Measurements from ENCODE around the gene CDK15. TPM values are rescaled to one million over a fixed set of nuclear protein-coding genes. Genes with fewer than 3 reads are reported as not detected.

CDK15 gene
- total RNA-seq, 5 donors from 2014 or later (not counting 1 experiment from before 2014, with no cell fraction given): not detected

GRCh38 chr2:201831469-201831868, 25.1 kb downstream of the CDK15 start:
- Histone ChIP-seq H3K4me3 (ENCODE audit: control insufficient read depth in 1 of 2, extremely low read depth in 1 of 2, low read length in 1 of 2) (no peak overlapping the region), H3K27me3 (replicated peaks in 1 of 2; ENCODE audit: control insufficient read depth in 2 of 2, extremely low read depth in 1 of 2, insufficient read depth in 2 of 2, low read length in 1 of 2) (peaks cover 0 to 5% of the 10 kb centered on the region in 2 experiments), H3K36me3 (ENCODE audit: control insufficient read depth in 2 of 2, extremely low read depth in 1 of 2, insufficient read depth in 1 of 2, low read length in 1 of 2) (no peaks in the 10 kb centered on the region), H3K27ac (ENCODE audit: low read length) (no peak overlapping the region), H3K4me1 (ENCODE audit: control insufficient read depth in 1 of 2, extremely low read depth in 1 of 2, insufficient read depth in 2 of 2, low read length in 2 of 2) (no peaks in the 10 kb centered on the region), H3K9me3 (no peaks in the 10 kb centered on the region)
- DNase-seq (no peak), ATAC-seq (replicated peaks in 1 of 4) (no peak)
- Mint-ChIP-seq H3K27me3 (peaks cover 6 to 15% of the 10 kb centered on the region in 2 donors), H3K27ac (no peak overlapping the region), H3K36me3 (no peaks in the 10 kb centered on the region), H3K4me3 (no peak overlapping the region), H3K4me1 (no peaks in the 10 kb centered on the region), H3K9me3 (peaks cover 0 to 3% (median 0%) of the 10 kb centered on the region in 3 donors)
- no CpG with 5 or more reads among the region's 2 CpGs for WGBS (ENCODE audit: insufficient coverage)
- ChIA-PET POLR2A (no interaction called here), CTCF (interaction anchor here (0.5 to 0.7 kb wide), 2 partner anchors 478 to 1973 kb away, joined by 3 read pairs; no protein-coding TSS in a partner anchor)

GRCh38 chr2:201833781-201834180, 27.4 kb downstream of the CDK15 start:
- WGBS (ENCODE audit: insufficient coverage): 70% methylated on average over 2 of the region's 9 CpGs
- Mint-ChIP-seq H3K4me1 (no peaks in the 10 kb centered on the region), H3K27me3 (peaks cover 9 to 11% of the 10 kb centered on the region in 2 donors), H3K27ac (no peak overlapping the region), H3K9me3 (peaks cover 0 to 3% (median 0%) of the 10 kb centered on the region in 3 donors), H3K4me3 (no peak overlapping the region), H3K36me3 (no peaks in the 10 kb centered on the region)
- ATAC-seq (replicated peaks in 1 of 4) (no peak), DNase-seq (no peak)
- H3K4me1 ChIP-seq (ENCODE audit: control insufficient read depth in 1 of 2, extremely low read depth in 1 of 2, insufficient read depth in 2 of 2, low read length in 2 of 2): no peaks in the 10 kb centered on the region
- no peak overlapping the region for H3K27ac ChIP-seq (ENCODE audit: low read length)
- ChIA-PET CTCF (no interaction called here), POLR2A (no interaction called here)
- no peaks in the 10 kb centered on the region for H3K9me3 ChIP-seq
- no peaks in the 10 kb centered on the region for H3K36me3 ChIP-seq (ENCODE audit: control insufficient read depth in 2 of 2, extremely low read depth in 1 of 2, insufficient read depth in 1 of 2, low read length in 1 of 2)
- peaks cover 0 to 3% of the 10 kb centered on the region in 2 experiments for H3K27me3 ChIP-seq (replicated peaks in 1 of 2; ENCODE audit: control insufficient read depth in 2 of 2, extremely low read depth in 1 of 2, insufficient read depth in 2 of 2, low read length in 1 of 2)
- H3K4me3 ChIP-seq (ENCODE audit: control insufficient read depth in 1 of 2, extremely low read depth in 1 of 2, low read length in 1 of 2): no peak overlapping the region

- no peak overlapping the region for H3K4me3 ChIP-seq (ENCODE audit: control insufficient read depth in 1 of 2, extremely low read depth in 1 of 2, low read length in 1 of 2)
- WGBS (ENCODE audit: insufficient coverage): 95% methylated on average over 2 of the region's 3 CpGs
- ATAC-seq (replicated peaks in 1 of 4) (no peak), DNase-seq (no peak)
- ChIA-PET CTCF (interaction anchor here in 1 of 2 donors (0.6 kb wide), 1 partner anchor 1780 kb away, joined by 5 read pairs; no protein-coding TSS in a partner anchor), POLR2A (interaction anchor here in 1 of 2 donors (0.5 kb wide), 1 partner anchor 524 kb away, joined by 3 read pairs; no protein-coding TSS in a partner anchor)
- H3K27me3 ChIP-seq (replicated peaks in 1 of 2; ENCODE audit: control insufficient read depth in 2 of 2, extremely low read depth in 1 of 2, insufficient read depth in 2 of 2, low read length in 1 of 2): peaks cover 0 to 3% of the 10 kb centered on the region in 2 experiments
- no peaks in the 10 kb centered on the region for H3K4me1 Mint-ChIP-seq
- H3K36me3 ChIP-seq (ENCODE audit: control insufficient read depth in 2 of 2, extremely low read depth in 1 of 2, insufficient read depth in 1 of 2, low read length in 1 of 2): no peaks in the 10 kb centered on the region
- H3K27ac Mint-ChIP-seq: no peak overlapping the region
- H3K36me3 Mint-ChIP-seq: no peaks in the 10 kb centered on the region
- H3K9me3 ChIP-seq: no peaks in the 10 kb centered on the region
- H3K9me3 Mint-ChIP-seq: no peaks in the 10 kb centered on the region
- H3K27me3 Mint-ChIP-seq: peaks cover 4 to 7% of the 10 kb centered on the region in 2 donors
- H3K4me3 Mint-ChIP-seq: no peak overlapping the region
- no peak overlapping the region for H3K27ac ChIP-seq (ENCODE audit: low read length)
- H3K4me1 ChIP-seq (ENCODE audit: control insufficient read depth in 1 of 2, extremely low read depth in 1 of 2, insufficient read depth in 2 of 2, low read length in 2 of 2): no peaks in the 10 kb centered on the region
Observed at GRCh38 chr2:201835066-201835465, 28.7 kb downstream of the CDK15 start.

GRCh38 chr2:201837391-201837790, 31.1 kb downstream of the CDK15 start:
- CTCF ChIA-PET: interaction anchor here in 1 of 2 donors (0.9 kb wide), 1 partner anchor 16 kb away, joined by 3 read pairs; no protein-coding TSS in a partner anchor
- H3K27ac Mint-ChIP-seq: no peak overlapping the region
- POLR2A ChIA-PET: no interaction called here

GRCh38 chr2:201837824-201838431, 31.6 kb downstream of the CDK15 start:
- H3K4me1 Mint-ChIP-seq: no peaks in the 10 kb centered on the region
- CTCF ChIA-PET: interaction anchor here in 1 of 2 donors (0.5 to 0.9 kb wide), 2 partner anchors 15 to 29 kb away, joined by 3 read pairs; no protein-coding TSS in a partner anchor

More at GRCh38 chr2:201837391-201837790, 31.1 kb downstream of the CDK15 start:
- Mint-ChIP-seq H3K9me3 (peaks cover 8 to 10% (median 8%) of the 10 kb centered on the region in 3 donors), H3K4me1 (no peaks in the 10 kb centered on the region), H3K27me3 (peaks cover 4 to 12% of the 10 kb centered on the region in 2 donors), H3K36me3 (no peaks in the 10 kb centered on the region), H3K4me3 (no peak overlapping the region)
- no peak for DNase-seq
- Histone ChIP-seq H3K4me3 (ENCODE audit: control insufficient read depth in 1 of 2, extremely low read depth in 1 of 2, low read length in 1 of 2) (no peak overlapping the region), H3K4me1 (ENCODE audit: control insufficient read depth in 1 of 2, extremely low read depth in 1 of 2, insufficient read depth in 2 of 2, low read length in 2 of 2) (no peaks in the 10 kb centered on the region), H3K27ac (ENCODE audit: low read length) (no peak overlapping the region), H3K9me3 (no peaks in the 10 kb centered on the region), H3K27me3 (replicated peaks in 1 of 2; ENCODE audit: control insufficient read depth in 2 of 2, extremely low read depth in 1 of 2, insufficient read depth in 2 of 2, low read length in 1 of 2) (peaks cover 0 to 3% of the 10 kb centered on the region in 2 experiments), H3K36me3 (ENCODE audit: control insufficient read depth in 2 of 2, extremely low read depth in 1 of 2, insufficient read depth in 1 of 2, low read length in 1 of 2) (no peaks in the 10 kb centered on the region)
- WGBS (ENCODE audit: insufficient coverage): 60% methylated on average over 1 of the region's 2 CpGs
- no peak for ATAC-seq (replicated peaks in 1 of 4)

GRCh38 chr2:201839727-201840126, 33.4 kb downstream of the CDK15 start:
- ChIA-PET CTCF (no interaction called here), POLR2A (no interaction called here)
- Histone ChIP-seq H3K9me3 (no peaks in the 10 kb centered on the region), H3K27ac (ENCODE audit: low read length) (no peak overlapping the region), H3K27me3 (replicated peaks in 1 of 2; ENCODE audit: control insufficient read depth in 2 of 2, extremely low read depth in 1 of 2, insufficient read depth in 2 of 2, low read length in 1 of 2) (peaks cover 0 to 3% of the 10 kb centered on the region in 2 experiments), H3K4me1 (ENCODE audit: control insufficient read depth in 1 of 2, extremely low read depth in 1 of 2, insufficient read depth in 2 of 2, low read length in 2 of 2) (no peaks in the 10 kb centered on the region), H3K4me3 (ENCODE audit: control insufficient read depth in 1 of 2, extremely low read depth in 1 of 2, low read length in 1 of 2) (no peak overlapping the region), H3K36me3 (ENCODE audit: control insufficient read depth in 2 of 2, extremely low read depth in 1 of 2, insufficient read depth in 1 of 2, low read length in 1 of 2) (no peaks in the 10 kb centered on the region)
- no peaks in the 10 kb centered on the region for H3K36me3 Mint-ChIP-seq
- H3K27ac Mint-ChIP-seq: no peak overlapping the region
- no peak overlapping the region for H3K4me3 Mint-ChIP-seq
- peaks cover 7 to 12% of the 10 kb centered on the region in 2 donors for H3K27me3 Mint-ChIP-seq
- ATAC-seq (replicated peaks in 1 of 4) (no peak), DNase-seq (no peak)
- no peaks in the 10 kb centered on the region for H3K4me1 Mint-ChIP-seq
- peaks cover 8 to 10% (median 8%) of the 10 kb centered on the region in 3 donors for H3K9me3 Mint-ChIP-seq
- 80% methylated on average over 3 of the region's 4 CpGs for WGBS (ENCODE audit: insufficient coverage)

More at GRCh38 chr2:201837824-201838431, 31.6 kb downstream of the CDK15 start:
- Mint-ChIP-seq H3K9me3 (peaks cover 8 to 10% (median 8%) of the 10 kb centered on the region in 3 donors), H3K36me3 (no peaks in the 10 kb centered on the region), H3K27ac (no peak overlapping the region), H3K27me3 (peaks cover 4 to 12% of the 10 kb centered on the region in 2 donors), H3K4me3 (no peak overlapping the region)
- no peak overlapping the region for H3K27ac ChIP-seq (ENCODE audit: low read length)
- ATAC-seq (replicated peaks in 1 of 4): no peak
- H3K9me3 ChIP-seq: no peaks in the 10 kb centered on the region
- no peak for DNase-seq
- H3K4me1 ChIP-seq (ENCODE audit: control insufficient read depth in 1 of 2, extremely low read depth in 1 of 2, insufficient read depth in 2 of 2, low read length in 2 of 2): no peaks in the 10 kb centered on the region
- no peaks in the 10 kb centered on the region for H3K36me3 ChIP-seq (ENCODE audit: control insufficient read depth in 2 of 2, extremely low read depth in 1 of 2, insufficient read depth in 1 of 2, low read length in 1 of 2)
- WGBS (ENCODE audit: insufficient coverage): no CpG with 5 or more reads among the region's 4 CpGs
- no peak overlapping the region for H3K4me3 ChIP-seq (ENCODE audit: control insufficient read depth in 1 of 2, extremely low read depth in 1 of 2, low read length in 1 of 2)
- peaks cover 0 to 3% of the 10 kb centered on the region in 2 experiments for H3K27me3 ChIP-seq (replicated peaks in 1 of 2; ENCODE audit: control insufficient read depth in 2 of 2, extremely low read depth in 1 of 2, insufficient read depth in 2 of 2, low read length in 1 of 2)
- POLR2A ChIA-PET: interaction anchor here in 1 of 2 donors (0.5 kb wide), 1 partner anchor 400 kb away, joined by 5 read pairs; no protein-coding TSS in a partner anchor

Data from T-cell (primary cell).